Suppressor macrophage (primary cell): ENCODE results near the gene PGR.

ENCODE experiments used
- DNase-seq, 4 experiments: peaks; one replicate each; pipeline ENCODE4 v3.0.0-alpha.2; 2020 to 2022

PGR gene

DNA sequence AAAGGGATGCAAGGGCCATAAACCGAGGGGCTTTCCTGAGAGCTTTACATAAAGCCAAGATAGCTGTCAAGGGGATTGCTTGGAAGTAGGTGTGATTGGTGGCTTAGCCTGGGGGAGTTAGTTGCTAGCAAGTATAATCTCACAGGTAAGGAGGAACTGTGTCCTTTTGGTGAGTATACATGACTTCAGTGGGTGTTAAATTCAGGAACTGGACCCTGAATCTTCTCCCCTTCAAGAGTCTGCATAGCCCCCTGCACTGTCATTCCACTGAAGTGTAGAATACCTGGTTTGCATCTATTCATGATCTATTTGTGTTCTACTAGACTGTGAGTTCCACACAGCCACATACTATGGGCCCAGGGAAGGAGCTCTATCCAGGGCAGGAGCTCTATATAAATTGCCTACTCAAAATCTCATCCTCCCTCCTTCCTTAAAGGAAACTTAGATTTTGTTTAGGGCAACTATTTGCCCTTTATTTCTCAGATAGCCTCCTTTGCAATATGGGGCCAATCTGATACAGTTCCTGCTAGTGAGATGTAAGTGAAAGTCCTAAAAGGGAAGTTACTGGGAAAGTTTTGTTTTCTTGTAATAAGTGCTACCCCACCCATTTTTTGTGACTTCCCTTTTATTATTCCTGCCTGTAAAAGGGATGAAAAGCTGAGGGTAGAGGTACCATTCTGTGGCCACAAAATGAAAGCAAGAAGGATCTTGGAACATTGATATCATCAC, 120.5 kb downstream of the PGR start:
- DNase-seq, result peak in 2 of 4 experiments; percentile 1 to 43

DNA sequence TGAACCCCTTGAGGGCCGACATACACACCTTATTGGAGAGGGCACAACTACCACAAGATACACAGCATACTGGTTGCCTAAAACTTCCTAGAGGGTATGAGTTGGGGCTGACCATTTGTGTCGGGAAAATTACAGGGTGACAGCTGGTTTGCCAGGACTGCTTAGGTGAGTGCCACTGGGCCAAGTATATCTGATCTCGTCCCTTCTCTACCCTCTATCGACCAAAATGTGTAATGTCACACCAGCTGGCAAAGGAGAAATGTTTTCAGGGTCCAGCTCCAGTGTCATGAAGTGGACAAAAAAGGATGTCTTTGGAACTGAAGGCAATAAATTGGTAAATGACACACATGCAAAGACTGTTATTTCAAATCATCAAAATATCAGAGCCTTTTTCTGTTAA, 126.1 kb downstream of the PGR start:
- DNase-seq, result no peak

DNA sequence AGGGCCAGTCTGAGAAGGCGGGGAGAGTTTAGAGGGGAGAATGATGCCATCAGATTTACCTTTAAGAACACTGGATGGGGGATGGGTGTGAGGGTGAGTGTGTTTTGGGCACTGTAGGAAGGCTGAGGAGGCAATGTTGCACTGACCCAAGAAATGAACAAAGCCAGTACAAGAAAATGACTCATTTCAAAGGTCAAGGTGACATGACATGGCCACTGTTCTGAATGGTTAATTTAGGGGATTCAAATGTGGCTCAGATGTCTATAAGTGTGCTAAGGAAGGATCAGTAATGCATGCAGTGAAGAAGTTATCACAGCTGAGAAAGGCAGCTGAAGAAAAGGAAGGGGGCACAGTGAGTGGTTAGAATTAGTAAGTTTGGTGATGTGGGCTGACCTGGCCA, 129.9 kb downstream of the PGR start:
- DNase-seq, result no peak

- DNase-seq, result no peak
Observed at GRCh38 chr11:100994966-100995365, 134.6 kb downstream of the PGR start.

DNA sequence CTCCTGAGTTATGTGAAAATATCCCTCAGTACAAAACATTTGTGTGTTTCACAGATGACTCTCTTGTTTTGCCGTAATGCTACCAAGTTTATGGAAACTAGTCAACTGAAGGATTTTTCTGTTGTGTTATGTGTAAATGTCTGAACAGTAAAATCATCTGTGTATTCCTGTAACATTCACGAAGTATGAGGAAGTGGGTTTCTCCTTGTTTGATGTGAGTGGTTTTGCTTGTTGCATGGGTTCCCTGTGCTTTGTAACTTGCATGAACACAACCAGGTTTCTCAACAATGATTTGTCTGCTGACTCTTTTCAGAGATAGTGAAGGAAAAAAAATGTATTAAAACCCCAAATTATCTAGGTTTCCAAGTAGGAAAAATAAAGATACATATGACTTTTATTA, 138.1 kb downstream of the PGR start:
- DNase-seq, result no peak

DNA sequence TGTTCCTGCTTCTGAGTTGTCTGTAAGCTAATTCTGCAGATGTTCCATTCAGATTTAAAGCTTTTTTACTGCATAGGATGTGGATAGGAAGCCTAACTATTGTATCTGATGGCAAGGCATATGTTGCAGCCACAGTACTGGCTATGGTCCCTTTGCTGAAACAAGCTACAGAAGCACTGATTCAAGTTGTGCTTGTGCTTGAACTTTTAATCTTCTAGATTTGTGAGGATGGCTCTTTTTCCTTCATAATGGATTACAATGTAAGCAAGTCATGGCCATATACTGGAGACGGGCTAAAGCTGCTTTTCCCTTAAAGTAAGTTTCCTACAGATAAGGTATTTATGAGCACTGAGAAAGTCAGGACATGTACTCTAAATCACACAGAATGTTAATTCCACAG, 138.7 kb downstream of the PGR start:
- no peak for DNase-seq

DNA sequence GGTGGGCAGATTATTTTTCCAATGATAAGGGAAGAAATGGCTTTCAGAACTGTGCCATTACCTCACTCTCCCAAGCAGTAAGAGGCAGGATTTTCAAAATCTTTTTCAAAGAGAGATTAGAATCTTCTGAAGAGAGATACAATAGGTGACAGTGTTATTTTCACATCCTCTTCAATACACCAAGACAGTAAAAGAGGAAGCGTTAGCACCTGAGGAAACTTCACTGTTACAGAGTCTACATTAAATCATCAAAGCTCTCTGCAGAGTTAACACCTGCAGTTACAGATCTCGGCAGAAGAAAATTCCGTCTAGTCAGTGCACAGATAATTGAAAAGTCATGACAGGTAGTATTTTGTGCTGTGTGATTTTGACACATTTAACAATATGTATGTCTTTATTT, 144.9 kb downstream of the PGR start:
- no peak for DNase-seq

- DNase-seq, result no peak
Observed at GRCh38 chr11:100981196-100981824, 148.3 kb downstream of the PGR start.

- DNase-seq, result no peak
Observed at GRCh38 chr11:100980156-100980555, 149.5 kb downstream of the PGR start.
